ENCODE measurements around the gene TVP23C. TPM values are rescaled to one million over a fixed set of nuclear protein-coding genes. Genes with fewer than 3 reads are reported as not detected.

The TVP23C gene
- total RNA-seq, 1 experiment from 2014 or later, result 6.7 TPM

- in situ Hi-C loops (cut with HindIII; ENCODE audit: low pct_unique_long_range_greater_than_20kb, low sequenced_read_pairs), result no loop called here
- CTCF ChIA-PET, result no interaction called here
- no peak overlapping the region for H3K4me3 ChIP-seq (ENCODE audit: low read depth in 2 of 2, low read length in 2 of 2)
- POLR2A ChIA-PET, result no interaction called here
- no peak for TF ChIP-seq SIN3A (IDR thresholded peaks at IDR 0.05; ENCODE audit: borderline replicate concordance, insufficient read depth, low read depth, low read length)
- no peak for TF ChIP-seq CTCF (IDR thresholded peaks at IDR 0.05)
- TF ChIP-seq POLR2AphosphoS5 (IDR thresholded peaks at IDR 0.05; ENCODE audit: low read depth, low read length), result no peak
- TF ChIP-seq TCF7L2 (IDR thresholded peaks at IDR 0.05; ENCODE audit: low read depth, low read length), result no peak
- intact Hi-C loops (cut with micrococcal nuclease; ENCODE audit: unreplicated experiment), result no loop called here
- no peaks in the 10 kb centered on the region for H3K4me1 ChIP-seq (ENCODE audit: control insufficient read depth, insufficient read depth, low read length)
- H3K9me3 ChIP-seq (ENCODE audit: control insufficient read depth, insufficient read depth, low read depth, low read length), result no peaks in the 10 kb centered on the region
- no TSS peak for BruUV-seq (replicated peaks)
- H3K27me3 ChIP-seq (ENCODE audit: control insufficient read depth, insufficient read depth, low read length), result no peaks in the 10 kb centered on the region
- H3K27ac ChIP-seq (ENCODE audit: low read length), result no peak overlapping the region
- DNase-seq (ENCODE audit: low read depth, low spot score), result no peak
- no peaks in the 10 kb centered on the region for H3K36me3 ChIP-seq (ENCODE audit: control insufficient read depth, insufficient read depth, low read length)
- ATAC-seq, result no peak
These were observed 72.5 kb downstream of the TVP23C start for GRCh38 chr17:15490634-15491261.

GRCh38 chr17:15488557-15488956, 74.7 kb downstream of the TVP23C start:
- ATAC-seq, result no peak
- H3K27me3 ChIP-seq (ENCODE audit: control insufficient read depth, insufficient read depth, low read length), result no peaks in the 10 kb centered on the region
- no peak overlapping the region for H3K27ac ChIP-seq (ENCODE audit: low read length)
- no TSS peak for BruUV-seq (replicated peaks)
- intact Hi-C loops (cut with micrococcal nuclease; ENCODE audit: unreplicated experiment) (no loop called here), in situ Hi-C loops (cut with HindIII; ENCODE audit: low pct_unique_long_range_greater_than_20kb, low sequenced_read_pairs) (no loop called here)
- H3K9me3 ChIP-seq (ENCODE audit: control insufficient read depth, insufficient read depth, low read depth, low read length), result no peaks in the 10 kb centered on the region
- no peak for TF ChIP-seq TCF7L2 (IDR thresholded peaks at IDR 0.05; ENCODE audit: low read depth, low read length)
- no peak for TF ChIP-seq SIN3A (IDR thresholded peaks at IDR 0.05; ENCODE audit: borderline replicate concordance, insufficient read depth, low read depth, low read length)
- H3K36me3 ChIP-seq (ENCODE audit: control insufficient read depth, insufficient read depth, low read length), result no peaks in the 10 kb centered on the region
- ChIA-PET POLR2A (no interaction called here), CTCF (interaction anchor here (1.1 kb wide), 1 partner anchor 14 kb away, joined by 9 read pairs; no protein-coding TSS in a partner anchor)
- H3K4me1 ChIP-seq (ENCODE audit: control insufficient read depth, insufficient read depth, low read length), result no peaks in the 10 kb centered on the region
- DNase-seq (ENCODE audit: low read depth, low spot score), result no peak
- H3K4me3 ChIP-seq (ENCODE audit: low read depth in 2 of 2, low read length in 2 of 2), result no peak overlapping the region

GRCh38 chr17:15485045-15485444, 78.2 kb downstream of the TVP23C start:
- H3K27ac ChIP-seq (ENCODE audit: low read length), result no peak overlapping the region
- H3K36me3 ChIP-seq (ENCODE audit: control insufficient read depth, insufficient read depth, low read length), result no peaks in the 10 kb centered on the region
- intact Hi-C loops (cut with micrococcal nuclease; ENCODE audit: unreplicated experiment) (no loop called here), in situ Hi-C loops (cut with HindIII; ENCODE audit: low pct_unique_long_range_greater_than_20kb, low sequenced_read_pairs) (no loop called here)
- TF ChIP-seq CTCF (IDR thresholded peaks at IDR 0.05), result no peak
- TF ChIP-seq REST (IDR thresholded peaks at IDR 0.05; ENCODE audit: insufficient read depth in 1 of 2, low read depth in 2 of 2, low read length in 1 of 2), result no peak
- no peak for TF ChIP-seq TCF7L2 (IDR thresholded peaks at IDR 0.05; ENCODE audit: low read depth, low read length)
- no peak for TF ChIP-seq POLR2AphosphoS5 (IDR thresholded peaks at IDR 0.05; ENCODE audit: low read depth, low read length)
- no peak for TF ChIP-seq SIN3A (IDR thresholded peaks at IDR 0.05; ENCODE audit: borderline replicate concordance, insufficient read depth, low read depth, low read length)
- H3K27me3 ChIP-seq (ENCODE audit: control insufficient read depth, insufficient read depth, low read length), result no peaks in the 10 kb centered on the region
- no peak for ATAC-seq
- CTCF ChIA-PET, result no interaction called here
- H3K9me3 ChIP-seq (ENCODE audit: control insufficient read depth, insufficient read depth, low read depth, low read length), result no peaks in the 10 kb centered on the region
- no peak for DNase-seq (ENCODE audit: low read depth, low spot score)
- no peaks in the 10 kb centered on the region for H3K4me1 ChIP-seq (ENCODE audit: control insufficient read depth, insufficient read depth, low read length)
- POLR2A ChIA-PET, result no interaction called here
- H3K4me3 ChIP-seq (ENCODE audit: low read depth in 2 of 2, low read length in 2 of 2), result no peak overlapping the region
- no TSS peak for BruUV-seq (replicated peaks)
